NCI-H526 (cell line): ENCODE measurements around the gene SPRED2.

Experiments
- DNase-seq, 2 experiments: peaks; one replicate each; lab custom pipeline; 2025; lab: John Stamatoyannopoulos, UW

SPRED2 gene

GRCh38 chr2:65366595-65367125 lies 65.7 kb downstream of the SPRED2 start:
- DNase-seq: no peak

- peak in 1 of 2 experiments; percentile 10 for DNase-seq
Observed at GRCh38 chr2:65364986-65365733, 67.2 kb downstream of the SPRED2 start.

- no peak for DNase-seq
Observed at GRCh38 chr2:65363879-65364666, 68.3 kb downstream of the SPRED2 start.

- DNase-seq: no peak
Observed at GRCh38 chr2:65361623-65362022, 70.8 kb downstream of the SPRED2 start.

GRCh38 chr2:65360441-65360840 lies 72.0 kb downstream of the SPRED2 start:
- DNase-seq: no peak

- DNase-seq: no peak
Observed at GRCh38 chr2:65358678-65359400, 73.6 kb downstream of the SPRED2 start.

GRCh38 chr2:65357959-65358294 lies 74.5 kb downstream of the SPRED2 start:
- no peak for DNase-seq

- DNase-seq: no peak
Observed at GRCh38 chr2:65357095-65357958, 75.1 kb downstream of the SPRED2 start.

GRCh38 chr2:65355186-65355831 lies 77.1 kb downstream of the SPRED2 start:
- no peak for DNase-seq

- no peak for DNase-seq
Observed at GRCh38 chr2:65354773-65355172, 77.6 kb downstream of the SPRED2 start.

- no peak for DNase-seq
Observed at GRCh38 chr2:65353927-65354326, 78.5 kb downstream of the SPRED2 start.

GRCh38 chr2:65353046-65353445 lies 79.4 kb downstream of the SPRED2 start:
- DNase-seq: no peak

GRCh38 chr2:65351948-65352595 lies 80.3 kb downstream of the SPRED2 start:
- no peak for DNase-seq

- no peak for DNase-seq
Observed at GRCh38 chr2:65351234-65351947, 81.0 kb downstream of the SPRED2 start.

- DNase-seq: no peak
Observed at GRCh38 chr2:65350651-65351056, 81.7 kb downstream of the SPRED2 start.

GRCh38 chr2:65349863-65350262 lies 82.5 kb downstream of the SPRED2 start:
- DNase-seq: no peak

- no peak for DNase-seq
Observed at GRCh38 chr2:65347913-65348312, 84.5 kb downstream of the SPRED2 start.

- no peak for DNase-seq
Observed at GRCh38 chr2:65345631-65346030, 86.8 kb downstream of the SPRED2 start.

- no peak for DNase-seq
Observed at GRCh38 chr2:65344689-65345088, 87.7 kb downstream of the SPRED2 start.

- DNase-seq: no peak
Observed at GRCh38 chr2:65344182-65344581, 88.2 kb downstream of the SPRED2 start.
